HG02763 (cell line): ENCODE measurements around the gene RPL22L1.
"Not testable (repeated sequence)": the region's sequence is repeated elsewhere in the genome, so short reads cannot be mapped to it uniquely, and the experiment has no call there.

Source experiments
- ATAC-seq: cut with Tn5 transposase; IDR thresholded peaks from one replicate; pipeline ENCODE4 v1.9.1; 2021; ENCODE audit warnings: mild to moderate bottlenecking, moderate library complexity; ENCODE audit not compliant: unreplicated experiment

RPL22L1 gene

DNA sequence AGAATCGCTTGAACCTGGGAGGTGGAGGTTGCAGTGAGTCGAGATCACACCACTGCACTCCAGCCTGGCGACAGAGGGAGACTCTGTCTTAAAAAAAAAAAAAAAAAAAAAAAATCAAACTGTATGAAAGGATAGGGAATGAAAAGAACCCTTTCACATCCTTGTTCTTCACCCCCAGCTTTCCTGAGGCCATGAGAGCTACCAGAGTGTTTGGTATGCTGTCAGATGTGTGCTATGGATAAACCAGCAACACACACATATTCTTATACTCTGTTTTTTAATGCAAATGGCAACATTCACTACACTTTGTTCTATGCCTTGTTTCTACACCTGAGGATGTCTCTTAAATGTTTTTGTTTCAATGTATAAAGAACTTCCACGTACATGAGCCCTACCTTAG, 33.5 kb downstream of the RPL22L1 start:
- ATAC-seq, result no peak

GRCh38 chr3:170835336-170835735, 34.7 kb downstream of the RPL22L1 start:
- ATAC-seq, result no peak

GRCh38 chr3:170830580-170830979, 39.4 kb downstream of the RPL22L1 start:
- ATAC-seq, result no peak

DNA sequence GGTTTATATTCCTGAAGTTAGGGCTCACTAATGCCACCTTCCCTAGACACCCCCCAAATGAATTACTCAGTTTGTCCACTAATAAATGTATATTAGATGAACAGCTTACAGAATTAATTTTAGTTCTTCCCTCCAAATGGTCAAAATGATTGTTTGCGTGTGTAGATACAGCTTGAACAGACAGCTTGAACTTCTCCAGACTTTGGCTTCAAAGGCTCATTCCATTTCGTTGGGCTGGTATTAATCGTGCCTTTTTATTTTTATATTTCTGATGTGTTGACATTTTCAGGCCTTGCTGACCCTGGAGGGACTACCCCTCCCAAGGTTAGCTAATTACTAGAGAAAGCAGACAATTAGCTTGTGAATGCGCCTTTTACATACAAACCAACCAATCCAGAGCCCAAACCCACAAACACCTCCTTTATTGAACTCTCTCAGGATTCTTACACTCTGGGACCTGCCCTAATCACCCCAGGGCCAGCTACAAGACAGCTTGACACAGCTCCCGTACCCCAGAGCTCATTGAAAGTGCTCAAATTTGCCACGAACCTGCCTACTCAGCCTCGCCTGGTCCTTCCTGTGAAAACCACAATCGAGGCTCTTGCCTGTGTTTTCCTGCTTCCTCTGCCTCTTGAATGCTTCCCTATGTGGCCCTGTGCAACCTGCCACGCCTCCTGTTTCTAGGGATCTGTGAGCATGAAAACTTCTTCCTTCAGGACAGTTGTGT, 40.3 kb downstream of the RPL22L1 start:
- ATAC-seq, result no peak

DNA sequence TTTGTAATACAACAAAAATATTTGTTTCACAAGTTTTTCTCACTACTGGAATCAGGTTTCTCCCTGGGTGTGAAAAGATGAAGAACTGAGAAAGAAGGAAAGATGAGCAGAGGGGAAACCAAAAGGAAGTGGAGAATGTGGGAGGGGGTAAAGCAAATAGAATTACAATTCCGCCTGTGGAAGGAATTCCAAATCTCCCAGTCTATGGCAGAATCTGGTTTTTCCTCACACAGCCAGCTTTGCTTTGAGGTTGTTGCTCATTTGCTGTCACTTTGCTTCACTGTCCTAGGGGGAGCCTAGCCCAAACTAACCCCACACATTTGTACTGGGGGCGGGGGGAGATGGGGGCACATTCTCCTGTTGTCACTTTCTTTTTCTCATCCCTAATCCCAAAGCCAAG, 43.9 kb downstream of the RPL22L1 start:
- no peak for ATAC-seq

DNA sequence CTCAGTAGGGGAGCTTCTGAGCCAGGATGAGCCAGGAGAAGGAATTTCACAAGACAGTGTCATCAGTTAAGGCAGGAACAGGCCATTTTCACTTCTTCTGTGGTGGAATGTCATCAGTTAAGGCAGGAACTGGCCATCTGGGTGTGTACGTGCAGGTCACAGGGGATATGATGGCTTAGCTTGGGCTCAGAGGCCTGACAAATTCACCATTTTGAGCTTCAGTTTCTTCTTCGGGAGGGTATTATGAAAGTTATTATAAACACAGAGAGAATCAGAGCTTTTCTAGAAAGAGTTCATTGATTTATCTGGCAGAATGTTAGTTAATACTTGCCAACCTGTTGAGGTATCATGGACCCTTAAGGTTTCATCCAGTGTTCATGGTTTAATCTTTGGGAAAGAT, 46.4 kb downstream of the RPL22L1 start:
- not testable (repeated sequence) for ATAC-seq

GRCh38 chr3:170818325-170818724, 51.7 kb downstream of the RPL22L1 start:
- not testable (repeated sequence) for ATAC-seq

GRCh38 chr3:170817471-170817870, 52.5 kb downstream of the RPL22L1 start:
- ATAC-seq, result not testable (repeated sequence)

DNA sequence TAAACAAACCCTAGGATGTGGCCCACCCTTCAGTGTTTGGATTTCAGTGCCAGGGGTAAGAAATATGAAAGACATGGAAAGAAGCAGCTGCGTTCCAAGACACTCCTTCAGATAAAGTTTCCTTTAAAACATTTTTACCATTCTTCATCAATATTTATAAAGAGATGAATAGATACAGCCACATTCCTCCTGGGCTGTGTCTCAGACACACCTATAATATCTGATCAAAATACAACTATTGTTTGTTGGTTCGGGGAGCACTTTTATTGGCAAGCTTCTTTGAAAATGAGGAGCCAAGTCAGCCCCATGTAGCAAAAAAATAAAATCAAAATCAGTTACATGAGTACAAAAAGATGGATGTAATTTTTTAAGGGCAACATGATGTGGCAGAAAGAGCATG, 53.2 kb downstream of the RPL22L1 start:
- ATAC-seq, result no peak

GRCh38 chr3:170816341-170816740, 53.7 kb downstream of the RPL22L1 start:
- ATAC-seq, result no peak

- no peak for ATAC-seq
Measured at GRCh38 chr3:170815936-170816335, 54.1 kb downstream of the RPL22L1 start.

- ATAC-seq, result no peak
Measured at GRCh38 chr3:170815340-170815739, 54.7 kb downstream of the RPL22L1 start.
